ENCODE measurements around the gene CYTH2.

The CYTH2 gene

GRCh38 chr19:48496959-48497727, 28.0 kb downstream of the CYTH2 start:
- DNase-seq: no peak

DNA sequence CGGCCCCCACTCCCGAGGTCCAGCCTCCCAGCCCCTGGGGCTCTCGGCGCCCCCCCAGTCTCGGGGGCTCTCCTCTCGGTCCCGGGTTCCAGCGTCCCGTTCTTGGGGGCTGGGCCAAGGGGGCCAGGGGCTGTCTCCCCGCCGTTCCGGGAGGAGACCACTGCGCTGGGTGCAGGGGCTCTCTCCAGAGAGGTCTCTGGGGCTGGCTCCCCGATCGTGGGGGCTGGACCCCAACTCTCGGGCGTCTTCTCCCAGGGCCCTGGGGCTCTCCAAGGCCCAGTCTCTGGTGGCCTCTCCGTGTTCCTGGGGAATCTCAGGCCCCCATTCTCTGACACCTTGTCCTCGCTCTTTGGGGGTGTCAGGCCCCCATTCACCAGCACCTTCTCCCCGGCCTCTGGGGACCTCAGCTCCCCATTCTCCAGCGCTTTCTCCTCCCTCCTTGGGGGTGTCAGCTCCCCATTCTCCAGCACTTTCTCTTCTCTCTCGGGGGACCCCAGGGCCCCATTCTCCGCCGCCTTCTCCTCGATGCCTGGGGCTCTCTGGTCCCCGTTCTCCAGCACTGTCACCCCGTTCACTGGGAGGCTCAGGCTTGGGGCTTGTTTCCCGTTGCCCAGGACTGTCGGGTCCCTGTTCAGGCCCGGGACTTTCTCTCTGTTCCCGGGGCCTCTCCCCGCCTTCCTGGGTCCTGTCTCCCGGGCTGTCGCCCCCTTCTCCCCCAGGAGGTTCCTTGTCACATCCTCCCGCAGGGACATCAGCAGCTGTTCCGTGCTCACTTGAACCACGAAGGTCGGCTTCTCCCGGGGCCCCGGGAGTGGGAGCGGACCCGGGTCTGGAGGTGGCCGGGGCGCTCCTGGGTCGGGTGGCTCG, 28.8 kb downstream of the CYTH2 start:
- no peak for DNase-seq

- no peak for DNase-seq
These were observed 29.6 kb downstream of the CYTH2 start for GRCh38 chr19:48498595-48499311.

DNA sequence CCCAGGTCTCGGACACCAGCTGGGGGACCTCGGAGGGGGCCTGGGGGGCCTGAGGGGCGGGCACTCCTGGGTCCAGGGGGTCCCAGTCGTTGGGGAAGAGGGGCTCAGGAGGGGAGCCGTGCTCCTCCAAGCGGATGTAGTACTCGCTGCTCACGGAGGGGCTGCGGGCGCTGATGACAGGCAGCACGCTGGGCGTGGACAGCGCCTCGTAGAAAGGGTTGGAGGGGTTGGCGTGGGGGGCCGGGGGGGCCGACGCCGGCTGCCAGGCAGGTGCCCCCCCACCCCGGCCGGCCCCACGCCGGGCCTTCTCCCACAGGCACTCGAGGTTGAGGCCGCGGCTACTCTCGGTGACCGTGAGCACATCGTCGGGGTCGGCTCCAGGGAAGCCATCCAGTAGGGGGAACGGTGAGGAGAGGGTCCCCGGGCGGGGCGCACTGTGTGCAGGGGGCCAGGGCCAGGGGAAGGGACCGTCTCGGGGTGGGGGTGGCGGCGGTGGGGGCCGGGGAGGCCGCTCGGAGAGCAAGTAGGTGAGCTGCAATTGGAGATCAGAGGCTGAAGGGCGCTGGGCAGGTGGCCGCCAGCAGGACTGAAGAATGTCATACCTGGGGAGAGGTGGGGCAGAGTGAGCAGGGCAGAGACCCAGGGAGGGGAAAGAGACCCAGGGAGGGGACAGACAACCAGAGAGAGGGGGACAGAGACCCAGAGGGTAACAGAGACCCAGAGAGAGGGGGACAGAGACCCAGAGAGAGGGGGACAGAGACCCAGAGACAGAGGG, 30.3 kb downstream of the CYTH2 start:
- no peak for DNase-seq

- DNase-seq: no peak
These were observed 31.8 kb downstream of the CYTH2 start for GRCh38 chr19:48500830-48501493.

DNA sequence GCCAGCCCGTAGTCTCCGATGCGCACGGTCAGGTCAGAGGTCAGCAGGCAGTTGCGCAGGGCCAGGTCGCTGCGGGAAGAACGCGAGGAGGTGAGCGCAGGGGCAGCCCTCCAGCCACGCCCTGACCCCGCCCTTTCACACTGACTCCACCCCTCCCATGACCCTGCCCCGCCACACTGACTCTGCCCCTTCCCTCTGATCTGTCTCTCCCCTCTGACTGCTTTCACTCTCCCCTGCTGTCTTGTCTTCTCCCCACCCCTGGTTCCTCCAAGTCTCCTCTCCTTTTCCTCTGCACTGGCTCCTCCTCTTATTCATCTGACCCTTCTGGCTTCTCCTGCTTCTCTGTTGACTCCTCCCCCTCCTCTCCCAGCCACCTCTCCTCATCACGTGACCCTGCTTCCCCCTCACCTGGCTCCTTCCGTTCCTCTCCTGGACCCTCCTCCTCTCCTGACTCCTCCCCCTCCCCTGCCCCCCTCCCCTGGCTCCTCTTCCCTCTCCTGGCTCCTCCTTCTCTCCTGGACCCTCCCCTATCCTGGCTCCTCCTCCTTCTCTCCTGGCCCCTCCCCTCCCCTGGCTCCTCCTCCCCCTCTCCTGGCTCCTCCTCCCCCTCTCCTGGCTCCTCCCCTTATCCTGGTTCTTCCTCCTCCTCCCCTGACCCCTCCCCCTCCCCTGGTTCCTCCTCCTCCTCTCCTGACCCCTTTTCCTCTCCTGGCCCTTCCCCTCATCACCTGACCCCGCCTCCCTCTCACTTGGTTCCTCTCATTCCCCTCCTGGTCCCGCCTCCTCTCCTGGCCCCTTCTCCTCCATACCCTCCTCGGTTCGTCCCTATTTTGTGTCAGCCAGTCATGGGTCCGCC, 32.6 kb downstream of the CYTH2 start:
- DNase-seq: no peak

DNA sequence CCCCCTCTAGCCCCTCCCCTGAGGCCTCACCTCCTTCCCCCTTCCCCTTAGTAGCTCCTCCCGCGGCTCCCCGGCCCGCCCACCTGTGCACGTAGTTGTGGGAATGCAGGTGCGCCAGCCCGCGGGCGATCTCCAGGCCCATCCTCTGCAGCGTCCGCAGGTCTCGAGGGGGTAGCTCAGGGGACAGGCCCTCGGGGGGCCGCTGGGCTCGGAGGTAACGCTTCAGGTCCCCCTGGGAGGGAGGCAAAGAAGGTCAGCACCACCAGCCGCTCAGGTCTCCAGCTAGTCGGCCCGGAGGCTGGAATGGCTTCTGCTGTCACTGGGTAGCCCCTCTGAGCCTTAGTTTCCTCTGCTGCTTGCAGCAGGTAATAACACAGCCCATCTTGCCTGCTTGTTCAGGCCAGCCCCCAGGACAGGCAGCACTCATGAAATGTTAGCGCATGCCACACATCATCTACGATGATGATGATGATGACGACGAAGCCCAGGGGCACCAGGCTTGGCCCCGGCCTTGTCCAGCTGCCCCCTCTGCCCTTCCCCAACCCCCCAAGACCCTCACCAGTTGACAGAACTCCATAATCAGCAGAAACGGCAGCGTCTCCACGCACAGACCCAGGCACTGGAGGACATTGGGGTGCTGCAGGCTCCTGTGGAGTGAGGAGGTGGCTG, 33.3 kb downstream of the CYTH2 start:
- no peak for DNase-seq

DNA sequence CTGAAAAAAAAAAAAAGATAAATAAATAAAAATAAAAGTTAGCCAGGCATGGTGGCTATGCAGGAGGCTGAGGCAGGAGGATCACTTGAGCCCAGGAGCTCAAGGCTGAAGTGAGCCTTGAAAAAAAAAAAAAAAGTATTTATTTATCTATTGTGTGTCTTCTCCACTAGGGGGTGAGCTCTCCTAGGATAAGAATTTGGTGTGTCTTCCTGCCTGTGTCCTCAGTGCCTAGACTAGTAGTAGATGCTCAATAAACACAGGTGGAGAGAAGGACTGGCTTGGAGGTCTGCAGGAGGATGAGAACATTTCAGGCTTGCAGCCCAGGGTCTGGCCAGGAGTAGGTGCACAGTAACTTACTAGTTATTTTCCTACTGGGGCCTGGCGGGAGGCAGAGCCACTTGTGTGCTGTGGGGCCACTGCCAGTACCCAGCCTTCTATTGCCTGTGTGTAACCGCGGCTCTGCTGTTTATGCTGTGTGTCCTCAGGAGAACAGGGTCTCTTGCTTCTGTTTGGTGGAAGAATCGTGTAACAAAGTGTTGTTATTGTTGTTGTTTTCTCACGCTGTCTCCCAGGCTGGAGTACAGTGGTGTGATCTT, 37.1 kb downstream of the CYTH2 start:
- no peak for DNase-seq

GRCh38 chr19:48507911-48508439, 38.8 kb downstream of the CYTH2 start:
- DNase-seq: no peak

DNA sequence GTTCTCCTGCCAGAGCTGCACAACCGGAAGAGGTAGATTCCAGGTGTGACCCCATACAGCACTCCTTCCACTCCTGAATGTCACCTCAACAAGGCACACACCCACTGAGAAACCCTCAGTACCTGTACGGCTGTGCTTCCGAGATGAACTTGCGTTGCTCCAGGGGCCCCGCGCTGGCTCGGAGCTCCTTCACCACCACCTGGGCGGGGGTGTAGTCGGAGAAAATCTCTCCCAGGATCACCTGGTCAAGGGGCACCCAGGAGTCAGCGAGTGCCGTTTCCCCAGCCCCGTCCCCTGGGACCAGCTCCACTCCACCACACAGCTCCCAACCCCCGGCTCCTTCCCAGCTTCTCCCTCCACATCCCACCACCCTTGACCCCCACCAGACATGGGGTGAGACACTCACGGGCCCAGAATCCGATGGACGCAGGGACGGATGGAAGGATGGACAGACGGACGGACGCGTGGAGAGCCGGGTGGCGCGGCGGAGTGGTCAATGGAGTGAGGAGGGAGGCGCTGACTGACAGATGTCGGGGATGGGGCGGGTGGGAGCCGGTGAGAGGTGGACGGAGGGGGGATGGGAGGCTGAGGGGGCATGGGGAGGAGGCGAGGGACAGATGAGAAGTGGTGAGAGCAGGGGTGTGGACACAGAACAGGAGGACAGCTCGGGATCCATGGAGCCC, 39.7 kb downstream of the CYTH2 start:
- no peak for DNase-seq

DNA sequence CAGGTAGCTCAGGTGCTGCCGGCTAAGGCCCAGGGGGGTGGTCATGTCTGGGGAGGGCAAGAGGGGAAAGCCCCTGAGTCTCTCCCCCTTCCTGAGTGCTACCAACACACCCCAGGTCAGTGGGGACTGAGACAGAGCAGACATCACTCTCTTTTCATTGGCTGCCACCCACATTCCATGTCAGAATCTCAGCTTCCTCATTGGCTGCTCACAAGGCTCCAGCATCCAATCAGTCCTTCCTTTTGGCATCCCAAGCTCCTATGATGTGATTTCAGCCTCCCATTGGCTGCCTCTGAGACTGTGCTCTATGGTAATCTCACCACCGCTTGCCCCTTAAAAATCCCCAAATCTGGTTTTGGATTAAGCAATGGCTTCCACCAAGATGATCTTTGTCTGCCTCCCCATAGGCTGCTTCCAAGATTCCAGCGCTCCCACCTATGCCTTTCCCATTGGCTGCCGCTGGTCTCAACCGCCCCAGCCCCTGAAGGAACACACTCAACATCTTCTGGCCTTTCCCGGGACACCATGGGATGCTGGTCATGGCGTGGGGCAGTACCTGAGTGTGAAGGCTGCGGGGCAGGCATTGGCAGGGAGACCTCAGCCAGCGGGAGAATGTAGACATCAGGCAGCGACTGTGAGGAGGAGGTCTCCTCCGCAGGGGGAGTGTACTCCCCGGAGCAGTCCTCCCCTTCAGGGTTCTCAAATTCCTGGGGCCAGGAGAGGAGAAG, 40.5 kb downstream of the CYTH2 start:
- no peak for DNase-seq

DNA sequence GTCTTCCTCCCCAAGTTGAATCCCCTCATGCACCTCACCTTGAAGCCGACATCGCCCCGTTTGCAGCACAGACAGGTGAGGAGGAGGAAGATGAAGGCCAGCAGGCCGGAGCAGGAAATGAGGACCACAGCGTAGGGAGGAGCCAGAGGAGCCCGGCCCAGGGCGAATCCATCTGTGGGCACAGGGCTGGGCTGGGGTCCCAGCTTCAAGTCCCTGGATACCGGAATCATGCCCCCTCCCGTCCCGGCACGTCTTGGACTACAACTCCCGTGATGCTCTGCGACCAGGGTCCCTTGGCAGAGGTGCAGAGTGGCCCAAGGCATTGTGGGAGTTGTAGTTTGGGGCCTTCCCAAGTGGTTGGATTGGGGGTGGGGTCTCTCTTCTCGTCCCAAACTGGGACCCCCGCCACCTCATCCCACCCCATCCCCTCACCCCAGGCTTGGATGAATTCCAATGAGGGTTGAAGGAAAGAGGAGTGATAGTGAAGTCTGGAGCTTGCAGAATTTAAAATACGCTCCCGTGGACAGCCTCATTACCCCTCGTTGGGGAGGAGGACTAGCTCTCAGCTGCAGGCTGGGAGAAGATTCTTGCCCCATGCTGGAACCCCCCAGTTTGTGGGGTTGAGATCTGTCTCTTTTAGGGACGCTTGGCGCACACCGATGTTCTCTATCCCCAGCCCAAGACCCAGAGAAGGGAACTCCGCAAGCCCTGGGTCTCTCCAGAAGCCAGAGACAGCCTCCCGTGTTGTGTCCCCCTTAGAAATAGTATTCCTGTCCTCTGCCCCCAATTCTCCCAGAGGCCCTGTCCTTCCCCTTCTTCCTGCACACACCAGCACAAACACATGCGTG, 41.5 kb downstream of the CYTH2 start:
- peak; percentile 30 for DNase-seq

- DNase-seq: no peak
These were observed 42.2 kb downstream of the CYTH2 start for GRCh38 chr19:48511321-48511731.

DNA sequence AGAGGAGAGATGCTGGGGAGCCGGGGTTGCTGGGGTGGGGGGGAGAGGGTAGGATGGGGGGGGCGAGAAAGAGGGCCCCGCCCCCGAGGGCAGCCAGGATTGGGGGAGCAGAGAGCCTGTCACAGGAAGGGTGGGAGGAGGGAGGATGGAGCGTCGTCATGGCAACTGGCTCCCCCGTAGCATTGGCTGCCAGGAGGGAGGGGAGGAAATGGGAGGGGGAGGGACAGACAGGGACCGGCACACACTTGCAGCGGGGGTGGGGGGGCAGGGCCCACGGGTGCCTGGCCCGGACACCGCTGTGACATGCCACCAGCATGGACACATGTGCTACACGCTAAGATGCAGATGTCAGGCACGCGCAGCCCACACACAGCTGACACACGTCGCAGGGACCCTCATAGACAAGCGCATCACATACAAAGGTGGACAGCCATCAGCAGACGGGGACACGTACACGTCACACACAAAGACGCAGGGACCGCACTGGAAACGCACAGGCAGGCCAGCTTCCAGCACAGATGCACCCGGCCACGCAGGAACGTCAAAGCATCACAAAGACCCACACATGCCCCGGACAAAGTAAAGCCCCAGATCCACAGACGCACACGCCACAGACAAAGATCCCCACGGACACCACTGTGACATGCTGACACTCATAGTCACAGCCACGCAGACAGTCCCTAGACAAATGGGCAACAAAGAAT, 42.8 kb downstream of the CYTH2 start, which contains the start of gene LMTK3:
Gene LMTK3 (minus strand): TSS at position 36 of the 704 bp plus-strand sequence. CDS start 259 bp downstream, outside the sequence.
- DNase-seq: no peak

GRCh38 chr19:48512504-48513288, 43.5 kb downstream of the CYTH2 start:
- DNase-seq: no peak

Data from KG1 (cell line).